DND-41 (cell line): ENCODE data around the gene TSG101.

Source experiments
- ATAC-seq: fragments of 200-7000 bp; cut with Tn5 transposase; 3 replicates; pipeline ENCODE4 v1.9.1; 2021; ENCODE audit warnings: low read depth; ENCODE audit not compliant: insufficient read depth
- DNase-seq: peaks from one replicate; pipeline ENCODE4 v3.0.0-alpha.2; 2020
- H2AFZ ChIP-seq: 2 replicates; pipeline ENCODE4 v1.6.0; 2012; ENCODE audit warnings: low read depth, low read length
- H3K27ac ChIP-seq: 2 replicates; pipeline ENCODE4 v1.5.1; 2012; ENCODE audit warnings: low read length, inconsistent platforms
- H3K27me3 ChIP-seq: fragments of 200-600 bp; sonication (generic); 2 replicates; pipeline ENCODE4 v1.6.0; 2012; ENCODE audit warnings: low read length, mild to moderate bottlenecking, inconsistent platforms; ENCODE audit not compliant: insufficient read depth, poor library complexity
- H3K36me3 ChIP-seq: 2 replicates; pipeline ENCODE4 v1.5.1; 2012; ENCODE audit warnings: low read length, inconsistent platforms; ENCODE audit not compliant: insufficient read depth
- H3K4me1 ChIP-seq: 2 replicates; pipeline ENCODE4 v1.5.1; 2012; ENCODE audit warnings: mild to moderate bottlenecking, low read length; ENCODE audit not compliant: insufficient read depth
- H3K4me2 ChIP-seq: 2 replicates; pipeline ENCODE4 v1.6.0; 2012; ENCODE audit warnings: mild to moderate bottlenecking, moderate library complexity, low read length, inconsistent platforms; ENCODE audit not compliant: insufficient read depth
- H3K4me3 ChIP-seq, 2 experiments: fragments of 200-600 bp in 1 of 2; shearing (Covaris generic) in 1 of 2; 2 replicates each; pipeline ENCODE4 v1.5.1; 2012 to 2016; ENCODE audit warnings: inconsistent platforms in 2 of 2, low read length in 2 of 2, mild to moderate bottlenecking in 2 of 2, low read depth in 1 of 2, moderate library complexity in 1 of 2
- H3K79me2 ChIP-seq: 2 replicates; pipeline ENCODE4 v1.6.0; 2012; ENCODE audit warnings: low read length, inconsistent platforms; ENCODE audit not compliant: insufficient read depth
- H3K9ac ChIP-seq: 2 replicates; pipeline ENCODE4 v1.6.0; 2012; ENCODE audit warnings: low read depth, mild to moderate bottlenecking, inconsistent platforms, low read length, moderate library complexity
- H3K9me3 ChIP-seq: 2 replicates; pipeline ENCODE4 v1.5.1; 2012; ENCODE audit warnings: low read length, moderate library complexity, mild to moderate bottlenecking, inconsistent platforms; ENCODE audit not compliant: insufficient read depth, severe bottlenecking
- H4K20me1 ChIP-seq: 2 replicates; pipeline ENCODE4 v1.6.0; 2012; ENCODE audit warnings: low read length; ENCODE audit not compliant: insufficient read depth
- CTCF ChIP-seq: IDR thresholded peaks from 2 replicates; pipeline ENCODE4 v1.5.1; 2012; ENCODE audit warnings: borderline replicate concordance, low read length, moderate library complexity, mild to moderate bottlenecking; ENCODE audit not compliant: poor library complexity, severe bottlenecking; ENCODE audit errors: extremely low read depth
- EZH2 ChIP-seq: IDR thresholded peaks from 3 replicates; pipeline ENCODE4 v1.6.1; 2012; ENCODE audit warnings: borderline replicate concordance, low read depth, mild to moderate bottlenecking, moderate library complexity, low read length, inconsistent platforms; ENCODE audit not compliant: severe bottlenecking

The TSG101 gene

GRCh38 chr11:18502352-18502751 lies 24.4 kb downstream of the TSG101 start:
- Histone ChIP-seq H3K4me3 (no peak overlapping the region), H3K36me3 (peaks cover 71% of the 10 kb centered on the region), H3K9me3 (no peaks in the 10 kb centered on the region), H3K4me2 (no peak overlapping the region), H3K9ac (no peak overlapping the region), H3K27me3 (no peaks in the 10 kb centered on the region), H3K27ac (no peak overlapping the region), H4K20me1 (no peaks in the 10 kb centered on the region), H3K79me2 (no peaks in the 10 kb centered on the region), H2AFZ (no peak overlapping the region), H3K4me1 (no peaks in the 10 kb centered on the region)
- no peak for ATAC-seq
- no peak for TF ChIP-seq EZH2
- TF ChIP-seq CTCF: no peak
- no peak for DNase-seq

GRCh38 chr11:18501629-18502028 lies 25.1 kb downstream of the TSG101 start:
- Histone ChIP-seq H3K4me1 (no peaks in the 10 kb centered on the region), H3K4me2 (no peak overlapping the region), H2AFZ (no peak overlapping the region), H3K27me3 (no peaks in the 10 kb centered on the region), H3K9me3 (no peaks in the 10 kb centered on the region), H3K79me2 (no peaks in the 10 kb centered on the region), H3K9ac (no peak overlapping the region), H3K36me3 (peaks cover 71% of the 10 kb centered on the region), H3K4me3 (no peak overlapping the region), H3K27ac (no peak overlapping the region), H4K20me1 (no peaks in the 10 kb centered on the region)
- no peak for ATAC-seq
- no peak for DNase-seq
- TF ChIP-seq EZH2 (no peak), CTCF (no peak)

- H2AFZ ChIP-seq: no peak overlapping the region
- no peaks in the 10 kb centered on the region for H3K79me2 ChIP-seq
- no peak overlapping the region for H3K27ac ChIP-seq
- DNase-seq (no peak), ATAC-seq (no peak)
- no peak overlapping the region for H3K4me3 ChIP-seq
- H3K27me3 ChIP-seq: no peaks in the 10 kb centered on the region
- H3K9me3 ChIP-seq: no peaks in the 10 kb centered on the region
- no peak overlapping the region for H3K9ac ChIP-seq
- no peaks in the 10 kb centered on the region for H3K4me1 ChIP-seq
- H3K4me2 ChIP-seq: no peak overlapping the region
- H4K20me1 ChIP-seq: no peaks in the 10 kb centered on the region
- H3K36me3 ChIP-seq: peaks cover 78% of the 10 kb centered on the region
- TF ChIP-seq CTCF (no peak), EZH2 (no peak)
Measured at GRCh38 chr11:18498039-18498438, 28.7 kb downstream of the TSG101 start.

GRCh38 chr11:18495703-18496102 lies 31.0 kb downstream of the TSG101 start:
- H3K36me3 ChIP-seq: peaks cover 73% of the 10 kb centered on the region
- H3K79me2 ChIP-seq: no peaks in the 10 kb centered on the region
- no peaks in the 10 kb centered on the region for H3K27me3 ChIP-seq
- no peaks in the 10 kb centered on the region for H3K9me3 ChIP-seq
- H3K9ac ChIP-seq: no peak overlapping the region
- no peak overlapping the region for H3K4me2 ChIP-seq
- H3K4me1 ChIP-seq: no peaks in the 10 kb centered on the region
- no peaks in the 10 kb centered on the region for H4K20me1 ChIP-seq
- H3K27ac ChIP-seq: no peak overlapping the region
- TF ChIP-seq EZH2: no peak
- no peak for TF ChIP-seq CTCF
- no peak; the same call in 2 of the 3 replicates for ATAC-seq
- no peak overlapping the region for H2AFZ ChIP-seq
- no peak overlapping the region for H3K4me3 ChIP-seq
- no peak for DNase-seq
